Measurements from ENCODE around the gene CIDEB.

Gene CIDEB

DNA sequence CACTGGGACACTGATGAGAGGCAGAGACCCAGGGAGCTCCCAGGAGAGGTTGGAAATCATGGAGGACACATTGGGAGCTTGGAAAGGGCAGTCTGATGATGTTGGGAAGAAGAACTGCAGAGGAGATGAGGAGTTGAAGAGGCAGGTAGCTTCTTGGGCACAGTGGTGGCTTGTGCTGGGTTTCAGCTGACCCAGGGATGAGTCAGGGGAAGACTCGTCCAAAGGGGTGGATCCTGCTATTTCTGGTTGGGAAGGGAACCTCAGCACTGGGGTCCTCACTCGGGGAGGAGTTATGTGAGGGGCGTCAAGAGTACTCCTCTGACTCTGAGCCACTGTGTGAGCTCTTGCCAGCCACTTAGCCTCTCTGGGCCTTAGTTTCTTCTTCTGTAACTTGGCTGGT lies 15.6 kb upstream of the CIDEB start:
- ChIA-PET POLR2A (no interaction called here), CTCF (interaction anchor here (1.0 to 37.5 kb wide), 4 partner anchors 9 to 104 kb away, joined by 3 to 1633 read pairs (median 401); partner anchors contain the start of genes ADCY4, CBLN3, CIDEB and DHRS1)
- no peak overlapping the region for H3K4me3 ChIP-seq (ENCODE audit: low read depth, low read length)
- DNase-seq (ENCODE audit: low read depth, low spot score), result no peak
- TF ChIP-seq CTCF (IDR thresholded peaks at IDR 0.05; ENCODE audit: insufficient read depth, low read length, missing control alignments), result no peak

GRCh38 chr14:24322672-24323071 lies 14.9 kb upstream of the CIDEB start:
- ChIA-PET POLR2A (no interaction called here), CTCF (interaction anchor here (1.0 to 37.5 kb wide), 5 partner anchors 10 to 105 kb away, joined by 3 to 1633 read pairs (median 114); partner anchors contain the start of genes ADCY4, CBLN3, CIDEB and DHRS1)
- H3K4me3 ChIP-seq (ENCODE audit: low read depth, low read length), result no peak overlapping the region
- TF ChIP-seq CTCF (IDR thresholded peaks at IDR 0.05; ENCODE audit: insufficient read depth, low read length, missing control alignments), result no peak
- no peak for DNase-seq (ENCODE audit: low read depth, low spot score)

DNA sequence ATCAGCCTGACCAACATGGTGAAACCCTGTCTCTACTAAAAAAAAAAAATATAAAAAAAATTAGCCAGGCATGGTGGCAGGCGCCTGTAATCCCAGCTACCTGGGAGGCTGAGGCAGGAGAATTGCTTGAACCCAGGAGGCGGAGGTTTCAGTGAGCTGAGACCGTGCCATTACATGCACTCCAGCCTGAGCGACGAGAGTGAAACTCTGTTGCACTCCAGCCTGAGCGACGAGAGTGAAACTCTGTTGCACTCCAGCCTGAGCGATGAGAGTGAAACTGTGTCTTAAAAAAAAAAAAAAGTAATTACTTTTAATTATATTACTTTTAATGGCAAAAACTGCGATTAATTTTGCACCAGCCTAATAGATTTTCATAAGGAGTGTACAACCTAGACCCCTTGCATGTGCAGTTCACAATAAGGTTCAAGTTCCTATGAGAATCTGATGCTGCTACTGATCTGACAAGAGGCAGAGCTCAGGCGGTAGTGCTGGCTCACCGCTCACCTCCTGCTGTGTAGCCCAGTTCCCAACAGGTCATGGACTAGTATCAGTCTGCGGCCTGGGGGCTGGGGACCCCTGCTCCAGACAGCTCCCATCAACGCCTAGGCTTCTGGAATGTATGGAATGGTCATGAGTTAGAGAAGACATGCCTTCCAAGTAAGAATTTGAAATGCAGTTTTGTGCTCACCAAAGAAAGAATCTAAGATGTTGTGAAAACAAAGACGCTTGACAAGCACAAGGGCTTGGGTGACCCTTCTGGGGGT lies 13.6 kb upstream of the CIDEB start:
- ChIA-PET POLR2A (no interaction called here), CTCF (interaction anchor here (0.7 to 37.5 kb wide), 8 partner anchors 11 to 106 kb away, joined by 3 to 1633 read pairs (median 3); partner anchors contain the start of genes ADCY4, CBLN3, CIDEB and DHRS1)
- DNase-seq (ENCODE audit: low read depth, low spot score), result no peak
- TF ChIP-seq CTCF (IDR thresholded peaks at IDR 0.05; ENCODE audit: insufficient read depth, low read length, missing control alignments), result no peak
- no peak overlapping the region for H3K4me3 ChIP-seq (ENCODE audit: low read depth, low read length)

DNA sequence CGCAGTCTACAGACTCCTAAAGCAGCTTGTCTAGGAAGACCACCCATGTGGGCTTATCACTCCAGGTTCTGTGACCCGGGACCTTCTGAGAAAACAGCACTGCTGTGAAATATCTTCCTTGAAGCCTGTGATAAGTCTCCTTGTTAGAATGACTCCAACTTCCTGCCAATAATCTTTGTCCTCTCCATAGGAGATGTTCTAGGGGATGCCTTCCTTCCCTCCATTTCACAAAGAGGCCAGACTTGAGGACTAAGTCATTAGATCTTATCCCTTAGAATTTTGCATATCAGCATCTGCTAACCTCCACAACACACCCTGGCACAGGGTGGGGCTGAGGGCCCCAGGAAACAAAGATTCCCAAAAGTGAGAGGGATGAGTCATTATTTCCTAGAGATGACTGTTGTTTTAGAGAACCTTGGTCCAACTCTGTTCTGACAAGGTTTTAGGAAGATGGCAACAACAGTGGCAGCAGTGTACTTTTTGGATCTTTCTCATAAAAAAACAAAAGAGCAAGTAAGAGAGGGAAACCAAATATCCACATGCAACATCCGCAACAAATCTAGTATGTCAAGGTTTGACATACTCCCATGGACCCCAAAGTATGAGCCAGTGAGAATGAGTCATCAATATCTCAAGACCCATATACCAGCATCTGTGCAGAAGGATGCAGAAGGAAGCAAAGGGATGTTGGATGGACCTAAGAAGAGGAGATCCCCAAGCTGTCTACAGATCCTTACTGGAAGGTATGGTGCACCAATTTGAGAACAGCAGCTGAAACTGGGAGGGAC lies 9.6 kb upstream of the CIDEB start:
- POLR2A ChIA-PET, result interaction anchor here (1.6 kb wide), 1 partner anchor 120 kb away, joined by 5 read pairs; no protein-coding TSS in a partner anchor
- CTCF ChIA-PET, result interaction anchor here (0.8 to 37.5 kb wide), 9 partner anchors 8 to 226 kb away, joined by 3 to 1633 read pairs (median 6); partner anchors contain the start of genes ADCY4, CBLN3, CIDEB and DHRS1
- DNase-seq (ENCODE audit: low read depth, low spot score), result no peak

DNA sequence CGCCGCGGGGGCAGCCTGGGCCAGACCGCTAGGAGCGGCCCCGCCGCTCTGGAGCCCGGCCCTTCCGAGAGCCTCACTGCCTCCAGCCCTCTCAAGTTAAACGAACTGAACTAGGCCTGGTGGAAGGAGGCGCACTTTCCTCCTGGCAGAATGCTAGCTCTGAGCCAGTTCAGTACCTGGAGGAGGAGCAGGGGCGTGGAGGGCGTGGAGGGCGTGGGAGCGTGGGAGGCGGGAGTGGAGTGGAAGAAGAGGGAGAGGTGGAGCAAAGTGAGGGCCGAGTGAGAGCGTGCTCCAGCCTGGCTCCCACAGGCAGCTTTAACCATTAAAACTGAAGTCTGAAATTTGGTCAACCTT lies 8.8 kb upstream of the CIDEB start:
- ChIA-PET CTCF (interaction anchor here (0.8 to 37.5 kb wide), 7 partner anchors 8 to 225 kb away, joined by 3 to 1633 read pairs (median 6); partner anchors contain the start of genes ADCY4, CBLN3, CIDEB and DHRS1), POLR2A (no interaction called here)
- no peak for TF ChIP-seq CTCF (IDR thresholded peaks at IDR 0.05; ENCODE audit: insufficient read depth, low read length, missing control alignments)
- no peak for DNase-seq (ENCODE audit: low read depth, low spot score)
- H3K4me3 ChIP-seq (ENCODE audit: low read depth, low read length), result no peak overlapping the region

More for the DNA sequence above, 9.6 kb upstream of the CIDEB start:
- no peak for TF ChIP-seq CTCF (IDR thresholded peaks at IDR 0.05; ENCODE audit: insufficient read depth, low read length, missing control alignments)
- no peak overlapping the region for H3K4me3 ChIP-seq (ENCODE audit: low read depth, low read length)

Data from AG04449 (cell line).